A549 (cell line): Measurements from ENCODE around the gene CYFIP2. TPM values are rescaled to one million over a fixed set of nuclear protein-coding genes. Genes with fewer than 3 reads are reported as not detected.

Experiments used
- ATAC-seq, 2 experiments: fragments of 200-7000 bp in 1 of 2; fragments of >200 bp in 1 of 2; cut with Nextera tagmentation in 1 of 2; cut with Tn5 transposase in 1 of 2; 3 replicates each; pipeline versions ENCODE4 v1.8.0 to v1.9.1; 2018 to 2020; ENCODE audit warnings: mild to moderate bottlenecking in 1 of 2, moderate library complexity in 1 of 2
- CTCF ChIA-PET: fragments of 300-600 bp; sonication (Branson Sonifier 250); formaldehyde crosslinking; extraction: SDS; loops from one replicate; lab custom pipeline; 2021; ENCODE audit warnings: antibody characterized with exemption, inconsistent platforms; lab: Yijun Ruan, JAX
- POLR2A ChIA-PET: fragments of 350-600 bp; formaldehyde crosslinking; extraction: SDS; loops from one replicate; lab custom pipeline; 2021; ENCODE audit warnings: antibody characterized with exemption, inconsistent platforms; lab: Yijun Ruan, JAX
- DNase-seq, 2 experiments: peaks; one replicate each; pipeline versions ENCODE4 v3.0.0 to v3.0.0-alpha.2; 2011 to 2016; ENCODE audit warnings: low read depth in 1 of 2, low spot score in 1 of 2
- FAIRE-seq: peaks from 2 replicates; lab custom pipeline; 2011; peaks lifted over from hg19 to GRCh38; lab: Jason Lieb, UNC
- H3K27ac ChIP-seq, 2 experiments: fragments of >200 bp; sonication (Bioruptor Twin); formaldehyde crosslinking; 3 replicates each; pipeline ENCODE4 v1.5.1; 2016 to 2017
- H3K4me1 ChIP-seq: fragments of >200 bp; sonication (Bioruptor Twin); formaldehyde crosslinking; 3 replicates; pipeline ENCODE4 v1.6.1; 2016
- H3K4me2 ChIP-seq: fragments of >200 bp; sonication (Bioruptor Twin); formaldehyde crosslinking; 3 replicates; pipeline ENCODE4 v1.6.1; 2016
- H3K4me3 ChIP-seq: fragments of >200 bp; sonication (Bioruptor Twin); formaldehyde crosslinking; 3 replicates; pipeline ENCODE4 v1.5.1; 2016
- H3K9me3 ChIP-seq: fragments of >200 bp; sonication (Bioruptor Twin); formaldehyde crosslinking; 3 replicates; pipeline ENCODE4 v1.6.1; 2016
- BCL3 ChIP-seq: fragments of >200 bp; sonication (Bioruptor Twin); formaldehyde crosslinking; IDR thresholded peaks from 3 replicates; pipeline ENCODE4 v1.6.1; 2016
- CEBPB ChIP-seq, 2 experiments: fragments of >200 bp in 1 of 2; sonication (Bioruptor Twin) in 1 of 2; formaldehyde crosslinking in 1 of 2; IDR thresholded peaks; 2 replicates each; pipeline ENCODE4 v1.6.1; 2012 to 2016
- CHD4 ChIP-seq: fragments of 200-600 bp; sonication (generic); IDR thresholded peaks from 2 replicates; pipeline ENCODE4 v1.6.1; 2016; ENCODE audit warnings: antibody characterized with exemption, mild to moderate bottlenecking, borderline replicate concordance
- EHF ChIP-seq: fragments of 250-450 bp; sonication (Bioruptor Pico); IDR thresholded peaks from 2 replicates; pipeline ENCODE4 v1.5.0; 2020; ENCODE audit warnings: mild to moderate bottlenecking
- GATA3 ChIP-seq: IDR thresholded peaks from 2 replicates; pipeline ENCODE4 v1.6.1; 2012; ENCODE audit warnings: borderline replicate concordance
- HOXB5 ChIP-seq: fragments of 250-450 bp; sonication (Bioruptor Pico); IDR thresholded peaks from 2 replicates; pipeline ENCODE4 v1.5.0; 2020; ENCODE audit warnings: mild to moderate bottlenecking, moderate library complexity
- JUN ChIP-seq, 2 experiments: fragments of >200 bp; sonication (Bioruptor Twin); formaldehyde crosslinking; IDR thresholded peaks; 2 replicates in 1 of 2; 3 replicates in 1 of 2; pipeline ENCODE4 v1.6.1; 2016 to 2017
- MAFK ChIP-seq: fragments of 450-650 bp; IDR thresholded peaks from 2 replicates; pipeline ENCODE4 v1.6.1; 2014; ENCODE audit not compliant: partially characterized antibody
- PHF8 ChIP-seq: fragments of 200-600 bp; sonication (generic); IDR thresholded peaks from 2 replicates; pipeline ENCODE4 v1.6.1; 2016; ENCODE audit warnings: low read depth, mild to moderate bottlenecking, antibody characterized with exemption, moderate library complexity, borderline replicate concordance
- RFX5 ChIP-seq: fragments of 450-650 bp; IDR thresholded peaks from 2 replicates; pipeline ENCODE4 v1.7.1; 2014; ENCODE audit warnings: antibody characterized with exemption, mild to moderate bottlenecking, moderate library complexity
- ZC3H11A ChIP-seq: fragments of 450-650 bp; IDR thresholded peaks from 2 replicates; pipeline ENCODE4 v1.6.1; 2014; ENCODE audit warnings: antibody characterized with exemption, mild to moderate bottlenecking
- ZFP36 ChIP-seq: fragments of 450-650 bp; IDR thresholded peaks from 2 replicates; pipeline ENCODE4 v1.6.1; 2014; ENCODE audit warnings: borderline replicate concordance; ENCODE audit not compliant: partially characterized antibody
- ZSCAN20 ChIP-seq: fragments of 250-450 bp; sonication (Bioruptor Pico); IDR thresholded peaks from 2 replicates; pipeline ENCODE4 v1.8.0; 2022; ENCODE audit warnings: mild to moderate bottlenecking, moderate library complexity
- WGBS: methylation state at CpG from one replicate; pipeline ENCODE4 v1.1.6; 2017; ENCODE audit errors: missing lambda C conversion rate; 5-methylcytosine and 5-hydroxymethylcytosine counted together
- polyA plus RNA-seq, 4 experiments: library from polyadenylated mRNA; depleted of rRNA in 3 of 4; stranded (reverse); fragments of >200 nt; fragmentation: RNase III in 1 of 4; extraction: RNeasy Plus Mini Kit Qiagen cat#74134 plus additional on column Dnase treatment in 1 of 4; gene quantifications; 2 replicates in 3 of 4; 3 replicates in 1 of 4; pipeline ENCODE4 v1.2.3, GENCODE V29; 2011 to 2017
- TF ChIP-seq, protein P1 (sequence below): fragments of >200 bp; sonication (Bioruptor Twin); formaldehyde crosslinking; IDR thresholded peaks from 3 replicates; pipeline ENCODE4 v1.5.1; 2016
- TF ChIP-seq, protein P2 (sequence below): IDR thresholded peaks from 2 replicates; pipeline ENCODE4 v1.6.1; 2012

The CYFIP2 gene
- polyA plus RNA-seq, 2 of the 4 experiments (the other 2 are of a cell fraction) = 9.0 to 18.6 TPM

DNA sequence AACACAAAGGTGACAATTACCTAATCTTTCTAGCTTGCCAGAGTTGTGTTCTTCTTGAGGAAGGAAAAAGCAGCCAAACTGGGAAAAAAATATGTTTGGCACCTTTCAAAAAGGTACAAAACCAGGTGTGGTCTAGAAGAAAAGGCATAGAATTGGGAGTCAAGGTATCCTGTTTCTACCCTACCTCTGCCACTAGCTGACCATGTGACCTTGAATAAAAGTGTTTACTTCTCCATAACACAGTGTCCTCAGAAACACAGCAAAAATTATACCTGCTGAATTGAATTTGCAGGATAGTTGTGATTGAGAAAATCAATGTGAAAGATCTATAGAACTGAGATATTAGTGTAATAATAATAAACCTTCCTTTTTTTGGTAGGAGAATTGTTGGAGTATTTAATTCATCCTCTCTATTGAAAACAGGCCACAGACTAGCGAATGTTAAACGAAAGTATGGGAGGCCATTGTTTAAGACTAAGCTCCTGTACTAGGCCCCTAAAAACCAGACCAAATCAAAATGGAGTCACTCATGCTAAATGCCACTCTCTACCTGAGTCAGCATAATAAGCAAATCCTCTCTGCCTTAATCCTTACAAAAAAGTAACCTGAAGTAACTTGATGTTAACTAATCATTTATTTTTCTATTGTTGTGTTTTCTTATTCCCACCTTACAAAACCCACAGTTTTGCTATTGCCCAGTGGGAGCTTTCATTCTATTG, 12.6 kb downstream of the CYFIP2 start:
- WGBS = 75% methylated on average over 2 of the region's 2 CpGs
- Histone ChIP-seq H3K27ac (no peak overlapping the region), H3K4me2 (no peak overlapping the region), H3K4me1 (no peaks in the 10 kb centered on the region), H3K9me3 (no peaks in the 10 kb centered on the region), H3K4me3 (no peak overlapping the region)
- FAIRE-seq = no peak
- TF ChIP-seq, protein P1, sequence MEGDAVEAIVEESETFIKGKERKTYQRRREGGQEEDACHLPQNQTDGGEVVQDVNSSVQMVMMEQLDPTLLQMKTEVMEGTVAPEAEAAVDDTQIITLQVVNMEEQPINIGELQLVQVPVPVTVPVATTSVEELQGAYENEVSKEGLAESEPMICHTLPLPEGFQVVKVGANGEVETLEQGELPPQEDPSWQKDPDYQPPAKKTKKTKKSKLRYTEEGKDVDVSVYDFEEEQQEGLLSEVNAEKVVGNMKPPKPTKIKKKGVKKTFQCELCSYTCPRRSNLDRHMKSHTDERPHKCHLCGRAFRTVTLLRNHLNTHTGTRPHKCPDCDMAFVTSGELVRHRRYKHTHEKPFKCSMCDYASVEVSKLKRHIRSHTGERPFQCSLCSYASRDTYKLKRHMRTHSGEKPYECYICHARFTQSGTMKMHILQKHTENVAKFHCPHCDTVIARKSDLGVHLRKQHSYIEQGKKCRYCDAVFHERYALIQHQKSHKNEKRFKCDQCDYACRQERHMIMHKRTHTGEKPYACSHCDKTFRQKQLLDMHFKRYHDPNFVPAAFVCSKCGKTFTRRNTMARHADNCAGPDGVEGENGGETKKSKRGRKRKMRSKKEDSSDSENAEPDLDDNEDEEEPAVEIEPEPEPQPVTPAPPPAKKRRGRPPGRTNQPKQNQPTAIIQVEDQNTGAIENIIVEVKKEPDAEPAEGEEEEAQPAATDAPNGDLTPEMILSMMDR = no peak
- TF ChIP-seq ZSCAN20 (CRISPR knock-in tag) = no peak
- no peak for TF ChIP-seq RFX5
- TF ChIP-seq EHF (CRISPR knock-in tag) = no peak
- TF ChIP-seq, protein P2, sequence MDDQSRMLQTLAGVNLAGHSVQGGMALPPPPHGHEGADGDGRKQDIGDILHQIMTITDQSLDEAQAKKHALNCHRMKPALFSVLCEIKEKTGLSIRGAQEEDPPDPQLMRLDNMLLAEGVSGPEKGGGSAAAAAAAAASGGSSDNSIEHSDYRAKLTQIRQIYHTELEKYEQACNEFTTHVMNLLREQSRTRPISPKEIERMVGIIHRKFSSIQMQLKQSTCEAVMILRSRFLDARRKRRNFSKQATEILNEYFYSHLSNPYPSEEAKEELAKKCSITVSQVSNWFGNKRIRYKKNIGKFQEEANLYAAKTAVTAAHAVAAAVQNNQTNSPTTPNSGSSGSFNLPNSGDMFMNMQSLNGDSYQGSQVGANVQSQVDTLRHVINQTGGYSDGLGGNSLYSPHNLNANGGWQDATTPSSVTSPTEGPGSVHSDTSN = no peak
- no peak for TF ChIP-seq ZFP36
- TF ChIP-seq MAFK = peak; percentile 85
- no peak for TF ChIP-seq PHF8
- POLR2A ChIA-PET = no interaction called here
- no peak for ATAC-seq
- DNase-seq = no peak
- CTCF ChIA-PET = interaction anchor here (1.1 to 3.3 kb wide), 2 partner anchors 12 to 14 kb away, joined by 3 to 16 read pairs; partner anchors contain the start of gene CYFIP2

DNA sequence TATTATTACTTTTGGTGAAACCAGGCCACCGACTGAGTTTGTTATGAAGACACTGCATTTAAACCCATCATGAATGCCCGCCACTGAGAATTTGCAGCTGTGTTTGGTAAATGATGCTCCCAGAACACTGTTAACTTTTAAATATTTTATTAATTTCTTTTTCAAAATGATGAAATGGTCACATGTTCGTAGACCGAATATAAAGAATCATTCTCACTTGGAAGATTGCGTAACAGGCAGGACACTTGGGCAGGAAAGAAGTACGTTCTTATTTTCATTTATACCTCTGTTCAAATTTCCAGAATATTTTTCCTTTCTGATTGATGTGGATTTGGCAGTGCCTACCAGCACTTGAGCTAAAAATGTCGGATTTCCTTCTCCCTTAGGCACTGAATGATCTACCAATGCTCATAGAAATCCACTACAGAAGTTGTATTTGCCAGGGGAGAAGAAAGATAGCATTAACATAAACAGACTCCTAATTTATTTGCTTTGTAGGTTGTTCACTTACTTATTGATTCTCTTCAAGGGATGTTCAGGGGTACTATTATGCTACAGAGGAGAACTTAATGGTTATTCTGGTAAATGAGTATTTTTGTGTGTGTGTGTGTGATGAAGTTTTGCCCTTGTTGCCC, 13.8 kb downstream of the CYFIP2 start:
- 94% methylated on average over 7 of the region's 7 CpGs for WGBS
- TF ChIP-seq CHD4 = no peak
- TF ChIP-seq CEBPB (IDR thresholded peaks at IDR 0.05) = peak; percentile 77 to 83; a peak in 3 of 4 replicates
- TF ChIP-seq RFX5 = no peak
- Histone ChIP-seq H3K4me3 (no peak overlapping the region), H3K4me2 (no peak overlapping the region), H3K9me3 (no peaks in the 10 kb centered on the region), H3K27ac (no peak overlapping the region), H3K4me1 (no peaks in the 10 kb centered on the region)
- CTCF ChIA-PET = no interaction called here
- no peak for ATAC-seq
- DNase-seq = no peak
- POLR2A ChIA-PET = no interaction called here
- no peak for FAIRE-seq

- ChIA-PET POLR2A (no interaction called here), CTCF (no interaction called here)
- no peaks in the 10 kb centered on the region for H3K4me1 ChIP-seq
- 82% methylated on average over 3 of the region's 3 CpGs for WGBS
- DNase-seq = no peak
- no peak for FAIRE-seq
- ATAC-seq = no peak
- no peaks in the 10 kb centered on the region for H3K9me3 ChIP-seq
- no peak overlapping the region for H3K27ac ChIP-seq
- TF ChIP-seq JUN (IDR thresholded peaks at IDR 0.05) = no peak
- TF ChIP-seq, protein P1 = no peak
- no peak for TF ChIP-seq HOXB5 (CRISPR knock-in tag)
- no peak for TF ChIP-seq ZC3H11A
- TF ChIP-seq BCL3 = no peak
- no peak for TF ChIP-seq GATA3
- H3K4me2 ChIP-seq = no peak overlapping the region
- H3K4me3 ChIP-seq = no peak overlapping the region
These were observed 15.0 kb downstream of the CYFIP2 start for GRCh38 chr5:157280927-157281326.
